Stimulated activated CD8-positive, alpha-beta memory T cell treated with anti-CD3 and anti-CD28 coated beads, Interleukin-2, amount 100 ng/mL, for 48 hours (primary cell): ENCODE data around the gene PRR22.

Experiments
- DNase-seq, 2 donors: peaks; one replicate each; pipeline ENCODE4 v3.0.0-alpha.2; 2020; ENCODE audit warnings: low read depth in 2 of 2

PRR22 gene

DNA sequence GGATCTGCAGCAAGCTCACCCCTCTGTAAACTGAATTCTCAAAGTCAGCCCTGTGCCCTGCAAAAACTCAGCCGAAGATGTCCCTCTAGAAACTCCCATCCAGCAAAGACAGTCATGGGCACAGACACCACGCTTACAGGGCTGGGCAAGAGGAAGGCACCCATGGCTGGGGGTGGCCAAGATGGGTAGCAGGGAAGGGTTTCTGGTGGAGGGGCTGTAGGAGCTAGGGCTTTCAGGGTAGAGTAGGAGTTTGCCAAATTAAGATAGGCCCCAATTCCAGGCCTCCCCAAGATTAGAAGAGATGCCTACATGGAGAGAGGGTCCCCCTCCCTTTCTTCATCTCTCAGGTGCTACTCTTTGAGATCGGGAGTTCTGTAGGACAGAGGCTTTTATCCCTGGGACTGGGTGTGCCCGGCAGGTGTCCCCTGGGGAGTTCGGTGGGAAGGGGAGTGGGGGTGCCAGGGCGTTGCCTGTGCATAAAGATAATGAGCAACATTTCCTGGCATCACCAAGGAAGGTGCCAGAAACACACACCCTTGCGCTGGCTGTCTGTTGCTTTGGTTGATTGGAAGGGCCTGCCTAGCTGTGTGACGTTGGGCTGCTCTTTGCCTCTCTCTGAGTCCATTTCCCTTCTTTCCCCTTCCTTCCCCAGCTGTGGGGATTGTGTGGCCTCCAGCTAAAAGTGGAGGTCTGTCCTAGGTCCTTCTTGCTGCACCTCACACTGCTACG, 29.7 kb upstream of the PRR22 start:
- no peak for DNase-seq

- no peak for DNase-seq
These were observed 26.6 kb upstream of the PRR22 start for GRCh38 chr19:5811117-5811516.

GRCh38 chr19:5809469-5809868, 24.9 kb upstream of the PRR22 start:
- DNase-seq, result no peak

DNA sequence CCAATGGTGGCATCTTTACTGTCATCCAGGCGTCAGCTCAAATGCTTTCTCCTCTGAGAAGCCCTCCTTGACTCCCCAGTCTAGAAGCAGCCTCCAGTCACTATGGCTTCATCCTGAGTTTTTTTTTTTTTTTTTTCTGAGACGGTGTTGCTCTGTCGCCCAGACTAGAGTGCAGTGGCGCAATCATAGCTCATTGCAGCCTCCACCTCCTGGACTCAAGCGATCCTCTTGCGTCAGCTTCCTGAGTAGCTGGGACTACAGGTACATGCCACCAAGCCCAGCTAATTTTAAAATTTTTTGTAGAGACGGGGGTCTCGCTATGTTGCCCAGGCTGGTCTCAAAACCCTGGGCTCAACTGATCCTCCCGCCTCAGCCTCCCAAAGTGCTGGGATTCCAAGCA, 24.5 kb upstream of the PRR22 start:
- no peak for DNase-seq

DNA sequence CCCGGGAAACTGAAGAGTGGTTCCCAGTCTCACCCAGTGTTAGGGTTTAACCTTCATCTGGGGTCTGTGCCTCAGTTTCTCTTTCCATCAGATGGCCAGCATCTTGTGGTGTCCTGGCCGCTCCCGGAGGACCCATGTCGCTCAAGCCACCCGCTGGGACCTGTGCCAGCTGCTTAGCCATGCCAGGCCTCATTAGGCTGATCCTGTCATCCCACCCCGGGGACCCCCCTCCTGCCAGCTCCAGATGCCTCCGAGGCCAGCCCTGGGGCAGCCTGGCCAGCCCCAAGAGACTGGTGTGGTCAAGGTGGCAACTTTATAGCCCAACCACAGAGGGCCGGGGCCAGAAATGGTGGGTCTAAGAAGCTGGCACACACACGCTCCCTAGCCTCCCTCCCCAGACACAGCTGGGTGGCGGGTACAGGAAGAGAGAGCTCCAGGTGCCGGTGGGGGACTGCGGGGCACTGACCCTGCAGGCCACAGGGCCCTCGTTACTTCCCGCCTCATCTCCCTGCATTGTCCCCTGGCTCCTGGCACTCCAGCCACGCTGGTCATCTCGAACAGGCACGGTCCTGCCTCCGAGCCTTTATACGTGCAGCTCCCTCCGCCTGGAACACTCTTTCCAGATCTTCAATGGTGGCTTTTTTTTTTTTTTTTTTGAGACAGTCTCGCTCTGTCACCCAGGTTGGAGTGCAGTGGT, 23.7 kb upstream of the PRR22 start:
- no peak for DNase-seq

DNA sequence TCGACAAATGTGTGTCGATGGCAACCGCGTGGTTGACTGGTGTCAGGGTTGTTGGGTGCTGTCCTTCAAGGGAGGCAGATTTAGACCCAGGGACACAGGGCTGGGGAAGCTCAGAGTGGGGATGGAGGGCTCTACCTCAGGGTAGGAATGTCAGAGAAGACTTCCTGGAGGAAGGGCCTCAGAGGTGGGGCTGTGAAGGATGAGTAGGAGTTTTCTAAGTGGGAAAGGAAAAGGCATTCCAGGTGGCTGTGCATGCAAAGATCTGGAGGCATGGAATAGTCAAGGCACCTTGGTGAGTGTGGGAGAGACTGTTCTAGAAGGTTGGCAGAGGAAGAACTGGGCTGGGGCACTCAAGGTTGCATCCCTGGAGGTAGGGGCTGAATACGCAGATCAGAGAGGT, 22.4 kb upstream of the PRR22 start:
- no peak for DNase-seq

GRCh38 chr19:5806133-5806489, 21.6 kb upstream of the PRR22 start:
- DNase-seq, result no peak

- DNase-seq, result peak; percentile 40 to 50
These were observed 21.1 kb upstream of the PRR22 start for GRCh38 chr19:5805462-5806132.

GRCh38 chr19:5804516-5805461, 20.2 kb upstream of the PRR22 start, which contains the start of gene NRTN:
Gene NRTN (plus strand): TSS chr19:5805067. CDS start chr19:5824166, 19,099 bp downstream.
- DNase-seq, result peak in 1 of 2 donors; percentile 41

GRCh38 chr19:5803752-5804515, 19.4 kb upstream of the PRR22 start:
- peak; percentile 92 to 93 for DNase-seq

GRCh38 chr19:5803441-5803751, 18.9 kb upstream of the PRR22 start:
- no peak for DNase-seq

- DNase-seq, result no peak
These were observed 17.5 kb upstream of the PRR22 start for GRCh38 chr19:5801796-5802619.

DNA sequence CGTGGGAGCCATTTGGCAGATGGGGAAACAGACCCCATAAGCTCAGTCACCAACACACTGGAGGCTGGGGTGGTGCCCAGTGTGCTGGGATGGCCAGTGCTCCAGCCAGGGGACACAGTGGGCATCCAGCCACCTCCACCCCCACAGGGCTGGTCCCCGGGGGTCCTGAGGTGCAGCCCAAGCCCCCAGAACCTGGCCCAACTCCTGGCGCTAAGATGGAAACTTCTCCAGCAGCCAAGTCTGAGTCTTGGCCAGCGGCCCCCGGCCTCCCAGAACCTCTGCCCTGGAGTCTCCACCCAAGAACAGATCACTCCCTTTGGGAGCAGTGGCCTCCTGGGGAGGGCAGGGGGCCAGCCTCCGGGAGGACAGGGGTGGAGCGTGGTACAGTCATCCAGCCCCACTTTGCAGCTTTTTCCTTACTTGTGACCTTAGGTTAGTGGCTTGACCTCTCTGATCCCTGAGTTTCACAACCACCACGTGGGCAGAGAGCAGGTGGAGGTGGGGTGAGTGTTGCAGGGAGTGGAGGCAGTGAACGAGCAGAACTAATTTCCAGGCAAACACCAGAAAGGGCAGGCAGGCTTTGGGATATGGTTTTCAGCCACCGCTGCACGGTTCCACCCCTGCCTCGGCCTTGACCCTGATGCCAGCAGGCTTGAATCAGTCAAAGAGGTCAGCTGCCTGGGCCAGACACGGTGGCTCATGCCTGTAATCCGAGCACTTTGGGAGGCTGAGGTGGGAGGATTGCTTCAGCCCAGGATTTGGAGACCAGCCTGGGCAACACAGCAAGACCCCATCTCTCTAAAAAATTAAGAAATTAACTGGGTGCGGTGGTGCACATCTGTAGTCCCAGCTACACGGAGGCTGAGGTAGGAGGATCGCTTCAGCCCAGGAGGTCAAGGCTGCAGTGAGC, 16.1 kb upstream of the PRR22 start:
- DNase-seq, result no peak

- DNase-seq, result no peak
These were observed 15.0 kb upstream of the PRR22 start for GRCh38 chr19:5799247-5800241.

DNA sequence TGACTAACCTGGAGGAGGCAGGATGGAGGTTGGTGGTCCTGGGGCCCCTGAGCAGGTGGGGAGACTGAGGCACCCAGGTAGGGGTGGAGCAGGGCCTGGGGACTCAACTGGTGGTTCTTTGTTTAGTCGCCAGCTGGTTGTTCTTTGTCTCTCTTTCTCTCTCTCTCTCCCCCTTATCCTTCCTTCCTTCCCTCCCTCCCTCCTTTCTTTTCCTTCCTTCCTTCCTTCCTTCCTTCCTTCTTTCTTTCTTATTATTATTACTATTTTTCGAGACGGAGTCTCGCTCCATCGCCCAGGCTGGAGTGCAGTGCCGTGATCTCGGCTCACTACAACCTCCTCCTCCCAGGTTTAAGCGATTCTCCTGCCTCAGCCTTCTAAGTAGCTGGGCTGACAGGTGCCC, 13.7 kb upstream of the PRR22 start:
- no peak for DNase-seq

DNA sequence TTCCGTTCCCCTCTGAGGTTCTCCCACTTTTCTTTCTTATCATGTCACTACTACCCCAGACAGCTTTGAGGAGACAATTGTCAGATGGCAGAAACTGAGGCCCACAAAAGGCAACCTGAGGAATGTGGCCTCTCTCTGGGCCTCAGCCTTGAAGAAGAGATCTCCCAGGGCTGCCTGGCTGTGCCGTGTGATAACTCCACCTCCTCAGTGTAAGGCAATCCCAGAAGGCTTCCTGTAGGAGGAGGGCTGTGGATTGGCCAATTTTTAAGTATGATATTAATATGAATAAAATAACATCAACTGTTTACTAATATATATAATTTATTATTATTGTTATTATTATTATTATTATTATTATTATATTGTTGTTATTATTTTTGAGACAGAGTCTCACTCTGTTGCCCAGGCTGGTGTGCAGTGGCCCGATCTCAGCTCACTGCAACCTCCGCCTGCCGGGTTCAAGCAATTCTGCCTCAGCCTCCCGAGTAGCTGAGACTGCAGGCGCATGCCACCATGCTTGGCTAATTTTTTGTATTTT, 10.9 kb upstream of the PRR22 start:
- no peak for DNase-seq

GRCh38 chr19:5793188-5793587, 8.6 kb upstream of the PRR22 start:
- no peak for DNase-seq

DNA sequence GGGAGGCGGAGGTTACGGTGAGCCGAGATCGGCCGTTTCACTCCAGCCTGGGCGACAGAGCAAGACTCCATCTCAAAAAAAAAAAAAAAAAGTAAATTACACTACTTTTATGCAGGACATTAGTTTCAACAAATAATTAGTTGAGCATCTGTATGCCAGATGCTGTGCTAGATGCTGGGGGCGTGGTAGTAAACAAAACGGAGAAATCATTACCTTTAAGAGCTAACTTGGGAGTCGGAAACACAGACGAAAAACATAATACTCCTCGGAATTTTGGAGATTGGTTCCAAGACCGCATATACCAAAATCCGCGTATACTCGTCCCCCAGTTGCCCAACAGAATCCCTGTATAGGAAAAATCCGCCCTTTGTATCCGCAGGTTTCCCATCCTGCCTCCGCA, 7.7 kb upstream of the PRR22 start:
- DNase-seq, result no peak
